ENCODE results near the gene AMPD2. TPM values are rescaled to one million over a fixed set of nuclear protein-coding genes. Genes with fewer than 3 reads are reported as not detected.

Gene AMPD2
- total RNA-seq, 1 experiment from 2014 or later, result 69.9 TPM

DNA sequence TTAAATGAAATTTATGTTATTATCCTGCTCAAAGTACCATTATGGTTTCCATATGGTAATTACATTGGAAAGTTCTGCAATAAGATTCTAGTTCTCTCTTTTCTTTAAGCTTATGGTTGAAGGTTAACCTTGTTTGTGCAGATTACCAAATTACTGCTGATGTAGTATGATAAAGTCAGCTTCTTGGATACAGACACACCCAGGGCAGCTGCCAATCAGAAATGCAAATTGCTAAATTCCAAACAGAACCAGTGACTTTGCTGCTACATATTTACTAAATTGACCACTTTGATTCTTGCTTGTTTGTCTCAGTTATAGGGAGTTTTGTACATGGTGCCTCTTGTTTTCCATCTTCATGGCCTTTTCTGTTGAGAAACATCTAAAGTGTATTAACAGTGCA is 26.7 kb upstream of the AMPD2 start:
- TF ChIP-seq SIN3A (IDR thresholded peaks at IDR 0.05; ENCODE audit: low read depth), result no peak
- TF ChIP-seq YY1 (IDR thresholded peaks at IDR 0.05; ENCODE audit: extremely low read depth, insufficient replicate concordance, low read depth, low read length), result no peak
- TF ChIP-seq, protein P1, sequence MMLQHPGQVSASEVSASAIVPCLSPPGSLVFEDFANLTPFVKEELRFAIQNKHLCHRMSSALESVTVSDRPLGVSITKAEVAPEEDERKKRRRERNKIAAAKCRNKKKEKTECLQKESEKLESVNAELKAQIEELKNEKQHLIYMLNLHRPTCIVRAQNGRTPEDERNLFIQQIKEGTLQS (IDR thresholded peaks at IDR 0.05), result no peak
- TF ChIP-seq SRF (IDR thresholded peaks at IDR 0.05; ENCODE audit: low read depth), result no peak
- TF ChIP-seq POLR2AphosphoS5 (IDR thresholded peaks at IDR 0.05; ENCODE audit: low read depth, low read length), result no peak
- TF ChIP-seq, protein P2, sequence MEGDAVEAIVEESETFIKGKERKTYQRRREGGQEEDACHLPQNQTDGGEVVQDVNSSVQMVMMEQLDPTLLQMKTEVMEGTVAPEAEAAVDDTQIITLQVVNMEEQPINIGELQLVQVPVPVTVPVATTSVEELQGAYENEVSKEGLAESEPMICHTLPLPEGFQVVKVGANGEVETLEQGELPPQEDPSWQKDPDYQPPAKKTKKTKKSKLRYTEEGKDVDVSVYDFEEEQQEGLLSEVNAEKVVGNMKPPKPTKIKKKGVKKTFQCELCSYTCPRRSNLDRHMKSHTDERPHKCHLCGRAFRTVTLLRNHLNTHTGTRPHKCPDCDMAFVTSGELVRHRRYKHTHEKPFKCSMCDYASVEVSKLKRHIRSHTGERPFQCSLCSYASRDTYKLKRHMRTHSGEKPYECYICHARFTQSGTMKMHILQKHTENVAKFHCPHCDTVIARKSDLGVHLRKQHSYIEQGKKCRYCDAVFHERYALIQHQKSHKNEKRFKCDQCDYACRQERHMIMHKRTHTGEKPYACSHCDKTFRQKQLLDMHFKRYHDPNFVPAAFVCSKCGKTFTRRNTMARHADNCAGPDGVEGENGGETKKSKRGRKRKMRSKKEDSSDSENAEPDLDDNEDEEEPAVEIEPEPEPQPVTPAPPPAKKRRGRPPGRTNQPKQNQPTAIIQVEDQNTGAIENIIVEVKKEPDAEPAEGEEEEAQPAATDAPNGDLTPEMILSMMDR (IDR thresholded peaks at IDR 0.05 in 2 of 3, conservative IDR thresholded peaks at IDR 0.05 in 1 of 3; ENCODE audit: borderline replicate concordance in 1 of 3, insufficient read depth in 1 of 3, low read depth in 2 of 3, low read length in 2 of 3), result no peak
- TF ChIP-seq ZFX (IDR thresholded peaks at IDR 0.05), result no peak
- no peak for TF ChIP-seq SP1 (IDR thresholded peaks at IDR 0.05; ENCODE audit: low read depth)
- no peak for TF ChIP-seq EGR1 (IDR thresholded peaks at IDR 0.05; ENCODE audit: low read depth)
- TF ChIP-seq, protein P3, sequence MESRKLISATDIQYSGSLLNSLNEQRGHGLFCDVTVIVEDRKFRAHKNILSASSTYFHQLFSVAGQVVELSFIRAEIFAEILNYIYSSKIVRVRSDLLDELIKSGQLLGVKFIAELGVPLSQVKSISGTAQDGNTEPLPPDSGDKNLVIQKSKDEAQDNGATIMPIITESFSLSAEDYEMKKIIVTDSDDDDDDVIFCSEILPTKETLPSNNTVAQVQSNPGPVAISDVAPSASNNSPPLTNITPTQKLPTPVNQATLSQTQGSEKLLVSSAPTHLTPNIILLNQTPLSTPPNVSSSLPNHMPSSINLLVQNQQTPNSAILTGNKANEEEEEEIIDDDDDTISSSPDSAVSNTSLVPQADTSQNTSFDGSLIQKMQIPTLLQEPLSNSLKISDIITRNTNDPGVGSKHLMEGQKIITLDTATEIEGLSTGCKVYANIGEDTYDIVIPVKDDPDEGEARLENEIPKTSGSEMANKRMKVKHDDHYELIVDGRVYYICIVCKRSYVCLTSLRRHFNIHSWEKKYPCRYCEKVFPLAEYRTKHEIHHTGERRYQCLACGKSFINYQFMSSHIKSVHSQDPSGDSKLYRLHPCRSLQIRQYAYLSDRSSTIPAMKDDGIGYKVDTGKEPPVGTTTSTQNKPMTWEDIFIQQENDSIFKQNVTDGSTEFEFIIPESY (IDR thresholded peaks at IDR 0.05; ENCODE audit: extremely low read depth, insufficient replicate concordance, low read length), result no peak
- no peak for TF ChIP-seq ZNF274 (IDR thresholded peaks at IDR 0.05; ENCODE audit: low read depth, low read length)
- TF ChIP-seq TCF7L2 (IDR thresholded peaks at IDR 0.05; ENCODE audit: borderline replicate concordance, extremely low read depth, insufficient read depth, insufficient read length), result no peak
- TF ChIP-seq POLR2A (IDR thresholded peaks at IDR 0.05; ENCODE audit: borderline replicate concordance, extremely low read depth, insufficient read depth, insufficient read length), result no peak
- TF ChIP-seq, protein P4, sequence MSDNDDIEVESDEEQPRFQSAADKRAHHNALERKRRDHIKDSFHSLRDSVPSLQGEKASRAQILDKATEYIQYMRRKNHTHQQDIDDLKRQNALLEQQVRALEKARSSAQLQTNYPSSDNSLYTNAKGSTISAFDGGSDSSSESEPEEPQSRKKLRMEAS (IDR thresholded peaks at IDR 0.05), result no peak
- TF ChIP-seq JUND (IDR thresholded peaks at IDR 0.05), result no peak
- TF ChIP-seq FOSL1 (IDR thresholded peaks at IDR 0.05; ENCODE audit: low read depth), result no peak
- TF ChIP-seq, protein P5, sequence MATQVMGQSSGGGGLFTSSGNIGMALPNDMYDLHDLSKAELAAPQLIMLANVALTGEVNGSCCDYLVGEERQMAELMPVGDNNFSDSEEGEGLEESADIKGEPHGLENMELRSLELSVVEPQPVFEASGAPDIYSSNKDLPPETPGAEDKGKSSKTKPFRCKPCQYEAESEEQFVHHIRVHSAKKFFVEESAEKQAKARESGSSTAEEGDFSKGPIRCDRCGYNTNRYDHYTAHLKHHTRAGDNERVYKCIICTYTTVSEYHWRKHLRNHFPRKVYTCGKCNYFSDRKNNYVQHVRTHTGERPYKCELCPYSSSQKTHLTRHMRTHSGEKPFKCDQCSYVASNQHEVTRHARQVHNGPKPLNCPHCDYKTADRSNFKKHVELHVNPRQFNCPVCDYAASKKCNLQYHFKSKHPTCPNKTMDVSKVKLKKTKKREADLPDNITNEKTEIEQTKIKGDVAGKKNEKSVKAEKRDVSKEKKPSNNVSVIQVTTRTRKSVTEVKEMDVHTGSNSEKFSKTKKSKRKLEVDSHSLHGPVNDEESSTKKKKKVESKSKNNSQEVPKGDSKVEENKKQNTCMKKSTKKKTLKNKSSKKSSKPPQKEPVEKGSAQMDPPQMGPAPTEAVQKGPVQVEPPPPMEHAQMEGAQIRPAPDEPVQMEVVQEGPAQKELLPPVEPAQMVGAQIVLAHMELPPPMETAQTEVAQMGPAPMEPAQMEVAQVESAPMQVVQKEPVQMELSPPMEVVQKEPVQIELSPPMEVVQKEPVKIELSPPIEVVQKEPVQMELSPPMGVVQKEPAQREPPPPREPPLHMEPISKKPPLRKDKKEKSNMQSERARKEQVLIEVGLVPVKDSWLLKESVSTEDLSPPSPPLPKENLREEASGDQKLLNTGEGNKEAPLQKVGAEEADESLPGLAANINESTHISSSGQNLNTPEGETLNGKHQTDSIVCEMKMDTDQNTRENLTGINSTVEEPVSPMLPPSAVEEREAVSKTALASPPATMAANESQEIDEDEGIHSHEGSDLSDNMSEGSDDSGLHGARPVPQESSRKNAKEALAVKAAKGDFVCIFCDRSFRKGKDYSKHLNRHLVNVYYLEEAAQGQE (IDR thresholded peaks at IDR 0.05; ENCODE audit: low read depth), result no peak
- no peak for TF ChIP-seq CEBPB (IDR thresholded peaks at IDR 0.05; ENCODE audit: low read depth)
- TF ChIP-seq EZH2 (IDR thresholded peaks at IDR 0.05), result no peak
- TF ChIP-seq EZH2phosphoT487 (IDR thresholded peaks at IDR 0.05; ENCODE audit: borderline replicate concordance), result no peak
- ChIA-PET CTCF (no interaction called here), POLR2A (no interaction called here), RAD21 (ENCODE audit: low non-redundant PET in 1 of 2, low total read pairs in 2 of 2, uncharacterized antibody in 2 of 2, unreplicated experiment in 2 of 2) (no interaction called here)
- no peak overlapping the region for H3K9ac ChIP-seq (ENCODE audit: low read length)
- no peaks in the 10 kb centered on the region for H3K9me3 ChIP-seq (ENCODE audit: control insufficient read depth in 1 of 2, insufficient read depth in 1 of 2, low read depth in 1 of 2, low read length in 2 of 2)
- ATAC-seq (no peak), DNase-seq (ENCODE audit: low read depth, low spot score) (no peak)
- no peak overlapping the region for H2AFZ ChIP-seq (ENCODE audit: low read depth, low read length, poor library complexity, severe bottlenecking)
- H3K79me2 ChIP-seq (ENCODE audit: insufficient read depth, low read length), result no peaks in the 10 kb centered on the region
- intact Hi-C loops (cut with micrococcal nuclease), result no loop called here
- H3K27me3 ChIP-seq (ENCODE audit: insufficient read depth, low read length), result no peaks in the 10 kb centered on the region
- no peaks in the 10 kb centered on the region for H4K20me1 ChIP-seq (ENCODE audit: insufficient read depth)
- no peaks in the 10 kb centered on the region for H3K9me2 ChIP-seq (ENCODE audit: insufficient read depth)
- peaks cover 17 to 20% of the 10 kb centered on the region in 2 experiments; a peak in 3 of 4 replicates for H3K36me3 ChIP-seq (ENCODE audit: control insufficient read depth in 1 of 2, insufficient read depth in 2 of 2, low read length in 2 of 2)
- no peak overlapping the region for H3K27ac ChIP-seq (ENCODE audit: low read depth, low read length)
- BruUV-seq (replicated peaks), result TSS peak; percentile 19
- no peak overlapping the region for H3K4me3 ChIP-seq (replicated peaks in 1 of 2; ENCODE audit: low read depth in 1 of 2, low read length in 2 of 2)
- H3K4me2 ChIP-seq (ENCODE audit: low read length), result no peak overlapping the region
- no peaks in the 10 kb centered on the region for H3K4me1 ChIP-seq (ENCODE audit: control insufficient read depth in 1 of 2, insufficient read depth in 2 of 2, low read length in 2 of 2)
